ENCODE data around the gene PSMG2.

Gene PSMG2

DNA sequence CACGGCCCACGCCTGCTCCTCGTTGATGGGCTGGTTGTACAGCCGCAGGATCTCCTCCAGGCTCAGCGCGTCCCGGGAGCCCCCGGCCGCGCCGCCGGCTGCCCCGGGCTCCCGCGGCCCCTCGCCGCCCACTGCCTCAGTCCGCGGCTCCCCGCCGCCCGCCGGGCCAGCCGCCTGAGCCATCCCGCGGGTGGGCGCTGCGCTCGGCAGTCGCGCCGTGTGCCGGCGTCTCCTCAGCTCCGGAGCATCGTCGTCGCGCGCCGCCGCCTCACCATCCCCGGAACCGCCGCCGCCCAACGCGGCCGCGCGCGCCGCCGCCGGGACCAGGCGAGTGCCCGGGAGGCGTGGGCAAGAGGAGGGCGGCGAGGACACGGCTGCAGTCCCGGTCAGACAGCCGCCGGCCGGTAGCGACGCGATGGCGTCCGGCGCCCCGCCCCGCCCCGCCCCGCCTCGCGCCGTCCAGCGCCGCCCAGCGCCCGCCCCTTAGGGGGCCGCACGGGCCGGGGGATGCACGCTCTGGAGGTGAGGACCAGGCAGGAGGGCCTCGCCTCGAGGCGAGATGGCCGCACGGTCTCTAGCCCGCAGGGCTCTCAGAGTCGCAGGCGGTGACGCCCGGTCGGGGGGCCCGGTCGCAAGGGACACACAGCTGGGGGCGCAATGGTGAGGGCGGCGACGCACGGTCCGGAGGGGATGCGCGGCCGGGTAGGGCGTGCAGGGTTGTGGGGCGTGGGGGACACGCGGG, 45.0 kb upstream of the PSMG2 start, which contains the start of gene SPIRE1:
Gene SPIRE1, minus strand, starts transcription at position 424 of the 742 bp plus-strand sequence. Its CDS starts 241 bp downstream, at position 183.
- H3K4me3 ChIP-seq (ENCODE audit: low read depth, low read length): peak within 1 kb of the TSS; percentile 53
- TF ChIP-seq CTCF (IDR thresholded peaks at IDR 0.05): no peak
- H3K27me3 ChIP-seq (ENCODE audit: control insufficient read depth, insufficient read depth, low read length): no peaks in the 10 kb centered on the region
- H3K36me3 ChIP-seq (ENCODE audit: control insufficient read depth, insufficient read depth, low read length): no peaks in the 10 kb centered on the region
- H3K27ac ChIP-seq: peak within 1 kb of the TSS; percentile 64
- H2AFZ ChIP-seq: peak within 1 kb of the TSS; percentile 96
- peak within 1 kb of the TSS; percentile 58 for H3K9ac ChIP-seq
- peak within 1 kb of the TSS; percentile 87 for H3K4me2 ChIP-seq (ENCODE audit: low read length)
- H3K79me2 ChIP-seq: peaks cover 3% of the 10 kb centered on the region
- no peaks in the 10 kb centered on the region for H3K9me3 ChIP-seq (ENCODE audit: control insufficient read depth, low read length)
- H3K4me1 ChIP-seq: peaks cover 4% of the 10 kb centered on the region

GRCh38 chr18:12658426-12659138, 44.3 kb upstream of the PSMG2 start:
- Histone ChIP-seq H3K36me3 (ENCODE audit: control insufficient read depth, insufficient read depth, low read length) (no peaks in the 10 kb centered on the region), H3K79me2 (peaks cover 3% of the 10 kb centered on the region), H2AFZ (peak overlapping the region; percentile 96), H3K9me3 (ENCODE audit: control insufficient read depth, low read length) (no peaks in the 10 kb centered on the region), H3K9ac (no peak overlapping the region), H3K4me1 (no peaks in the 10 kb centered on the region), H3K4me2 (ENCODE audit: low read length) (peak overlapping the region; percentile 87), H3K4me3 (ENCODE audit: low read depth, low read length) (peak overlapping the region; percentile 44), H3K27me3 (ENCODE audit: control insufficient read depth, insufficient read depth, low read length) (no peaks in the 10 kb centered on the region), H3K27ac (peak overlapping the region; percentile 56)
- TF ChIP-seq CTCF (IDR thresholded peaks at IDR 0.05): no peak

DNA sequence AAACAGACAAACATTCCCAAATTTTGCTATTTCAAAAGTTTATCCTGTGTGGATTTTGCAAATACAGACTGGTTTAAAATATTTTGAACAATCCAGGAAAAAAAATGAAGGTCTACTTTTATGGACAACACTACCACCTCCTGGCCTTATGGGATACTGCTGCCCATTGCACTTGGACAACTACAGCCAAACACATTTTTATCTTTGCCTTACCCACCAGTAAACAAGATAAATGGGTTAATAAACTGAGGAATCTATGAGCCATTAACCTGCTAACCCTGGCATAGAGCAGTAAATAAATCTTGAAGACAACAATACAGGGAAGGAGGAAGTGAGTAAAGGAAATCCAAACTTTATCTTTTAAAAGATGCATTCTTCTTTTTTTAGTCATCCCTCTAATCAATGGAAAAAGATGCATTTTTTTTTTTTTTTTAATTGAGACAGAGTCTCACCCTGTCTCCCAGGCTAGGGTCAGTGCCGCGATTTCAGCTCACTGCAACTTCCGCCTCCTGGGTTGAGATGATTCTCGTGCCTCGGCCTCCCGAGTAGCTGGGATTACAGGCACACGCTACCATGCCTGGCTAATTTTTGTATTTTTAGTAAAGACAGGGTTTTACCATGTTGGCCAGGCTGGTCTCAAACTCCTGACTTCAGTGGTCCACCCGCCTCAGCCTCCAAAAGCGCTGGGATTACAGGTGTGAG, 42.8 kb upstream of the PSMG2 start:
- Histone ChIP-seq H3K36me3 (ENCODE audit: control insufficient read depth, insufficient read depth, low read length) (no peaks in the 10 kb centered on the region), H3K9ac (no peak overlapping the region), H3K79me2 (no peaks in the 10 kb centered on the region), H3K27ac (no peak overlapping the region), H3K27me3 (ENCODE audit: control insufficient read depth, insufficient read depth, low read length) (no peaks in the 10 kb centered on the region), H2AFZ (no peak overlapping the region), H3K9me3 (ENCODE audit: control insufficient read depth, low read length) (no peaks in the 10 kb centered on the region), H3K4me1 (no peaks in the 10 kb centered on the region), H3K4me2 (ENCODE audit: low read length) (no peak overlapping the region), H3K4me3 (ENCODE audit: low read depth, low read length) (no peak overlapping the region)
- peak; percentile 92 for TF ChIP-seq CTCF (IDR thresholded peaks at IDR 0.05)

DNA sequence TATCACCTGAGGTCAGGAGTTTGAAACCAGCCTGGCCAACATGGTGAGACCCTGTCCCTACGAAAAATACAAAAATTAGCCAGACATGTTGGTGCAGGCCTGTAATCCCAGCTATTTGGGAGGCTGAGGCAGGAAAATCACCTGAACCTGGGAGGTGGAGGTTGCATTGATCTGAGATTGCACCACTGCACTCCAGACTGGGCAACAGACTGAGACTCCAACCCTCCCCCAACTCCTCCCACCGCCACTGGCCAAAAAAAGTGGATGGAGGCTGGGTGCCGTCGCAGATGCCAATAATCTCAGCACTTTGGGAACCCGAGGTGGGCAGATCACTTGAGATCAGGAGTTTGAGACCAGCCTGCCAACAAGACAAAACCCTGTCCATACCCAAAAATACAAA, 34.8 kb upstream of the PSMG2 start:
- no peak overlapping the region for H3K4me2 ChIP-seq (ENCODE audit: low read length)
- no peaks in the 10 kb centered on the region for H3K79me2 ChIP-seq
- H2AFZ ChIP-seq: no peak overlapping the region
- H3K9ac ChIP-seq: no peak overlapping the region
- TF ChIP-seq CTCF (IDR thresholded peaks at IDR 0.05): no peak
- no peak overlapping the region for H3K4me3 ChIP-seq (ENCODE audit: low read depth, low read length)
- no peaks in the 10 kb centered on the region for H3K9me3 ChIP-seq (ENCODE audit: control insufficient read depth, low read length)
- H3K27me3 ChIP-seq (ENCODE audit: control insufficient read depth, insufficient read depth, low read length): no peaks in the 10 kb centered on the region
- H3K4me1 ChIP-seq: no peaks in the 10 kb centered on the region
- no peaks in the 10 kb centered on the region for H3K36me3 ChIP-seq (ENCODE audit: control insufficient read depth, insufficient read depth, low read length)
- H3K27ac ChIP-seq: no peak overlapping the region
